Measurements from ENCODE around the gene SCCPDH. TPM values are rescaled to one million over a fixed set of nuclear protein-coding genes. Genes with fewer than 3 reads are reported as not detected.
"Not testable (repeated sequence)": the region's sequence is repeated elsewhere in the genome, so short reads cannot be mapped to it uniquely, and the experiment has no call there.

The SCCPDH gene
- total and polyA plus RNA-seq, 9 donors: 14.7 to 26.2 (median 23.8) TPM

- Histone ChIP-seq H3K9me3 (no peaks in the 10 kb centered on the region), H3K27me3 (no peaks in the 10 kb centered on the region), H3K36me3 (no peaks in the 10 kb centered on the region), H3K4me1 (ENCODE audit: insufficient read depth) (peaks cover 2% of the 10 kb centered on the region), H3K4me3 (peak overlapping the region; percentile 29), H3K27ac (no peak overlapping the region)
- intact Hi-C loops (cut with DNase I): loop anchor here in 2 of 4 donors (10.0 kb wide), 2 partner anchors 125 to 175 kb away; partner anchors contain the start of genes CNST (in 2 of the 2) and TFB2M (in 2 of the 2)
- DNase-seq: peak; percentile 15 to 51 (median 39)
- 3 to 14% (median 8%) methylated on average over 16 of the region's 16 CpGs for WGBS, 3 donors
- TF ChIP-seq EP300 (IDR thresholded peaks at IDR 0.05): no peak
- TF ChIP-seq POLR2A (IDR thresholded peaks at IDR 0.05): no peak
- TF ChIP-seq CTCF (IDR thresholded peaks at IDR 0.05): peak; percentile 21 to 76 (median 53)
These were observed 34.7 kb upstream of the SCCPDH start for GRCh38 chr1:246689409-246690008.

DNA sequence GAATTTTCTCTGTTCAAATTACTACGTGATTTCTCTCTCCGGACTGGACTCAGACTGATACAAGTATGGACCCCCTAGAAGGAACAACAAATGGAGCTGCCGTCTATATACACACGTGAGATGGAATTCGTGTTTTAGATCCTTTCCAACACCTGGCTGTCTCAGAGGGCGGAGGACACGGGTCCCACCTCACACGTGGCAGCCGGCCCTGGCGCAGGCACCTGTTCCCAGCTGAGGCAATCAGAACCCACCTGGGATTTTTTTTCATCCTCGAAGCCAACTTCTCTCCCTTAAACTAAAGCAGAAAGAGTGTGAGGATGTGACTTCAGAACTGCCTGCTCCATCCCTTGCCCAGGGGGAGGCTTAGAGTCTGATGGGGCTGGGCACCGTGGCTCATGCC, 34.1 kb upstream of the SCCPDH start:
- intact Hi-C loops (cut with DNase I): loop anchor here in 2 of 4 donors (10.0 kb wide), 2 partner anchors 125 to 175 kb away; partner anchors contain the start of genes CNST (in 2 of the 2) and TFB2M (in 2 of the 2)
- TF ChIP-seq EP300 (IDR thresholded peaks at IDR 0.05) (no peak), POLR2A (IDR thresholded peaks at IDR 0.05) (no peak), CTCF (IDR thresholded peaks at IDR 0.05) (no peak)
- Histone ChIP-seq H3K27ac (no peak overlapping the region), H3K9me3 (no peaks in the 10 kb centered on the region), H3K27me3 (no peaks in the 10 kb centered on the region), H3K4me3 (peak overlapping the region; percentile 29), H3K4me1 (ENCODE audit: insufficient read depth) (peaks cover 2% of the 10 kb centered on the region), H3K36me3 (no peaks in the 10 kb centered on the region)
- WGBS, 3 donors: 47 to 60% (median 60%) methylated on average over 12 of the region's 12 CpGs
- no peak for DNase-seq

GRCh38 chr1:246691622-246692495, 32.4 kb upstream of the SCCPDH start:
- intact Hi-C loops (cut with DNase I): loop anchor here in 2 of 4 donors (10.0 kb wide), 2 partner anchors 127 to 177 kb away; partner anchors contain the start of genes CNST (in 2 of the 2) and TFB2M (in 2 of the 2)
- no peaks in the 10 kb centered on the region for H3K27me3 ChIP-seq
- DNase-seq: no peak
- 62 to 64% (median 63%) methylated on average over 15 of the region's 15 CpGs for WGBS, 3 donors
- H3K4me1 ChIP-seq (ENCODE audit: insufficient read depth): peaks cover 2% of the 10 kb centered on the region
- H3K4me3 ChIP-seq: no peak overlapping the region
- TF ChIP-seq CTCF (IDR thresholded peaks at IDR 0.05) (no peak), POLR2A (IDR thresholded peaks at IDR 0.05) (no peak), EP300 (IDR thresholded peaks at IDR 0.05) (no peak)
- H3K9me3 ChIP-seq: no peaks in the 10 kb centered on the region
- no peaks in the 10 kb centered on the region for H3K36me3 ChIP-seq
- H3K27ac ChIP-seq: no peak overlapping the region

- WGBS, 3 donors: 83 to 86% (median 84%) methylated on average over 10 of the region's 10 CpGs
- not testable (repeated sequence) for DNase-seq; H3K9me3 ChIP-seq; H3K36me3 ChIP-seq; H3K27me3 ChIP-seq; H3K27ac ChIP-seq; H3K4me1 ChIP-seq (ENCODE audit: insufficient read depth); H3K4me3 ChIP-seq
- intact Hi-C loops (cut with DNase I): loop anchor here in 2 of 4 donors (10.0 kb wide), 2 partner anchors 130 to 180 kb away; partner anchors contain the start of genes CNST (in 2 of the 2) and TFB2M (in 2 of the 2)
These were observed 29.9 kb upstream of the SCCPDH start for GRCh38 chr1:246694213-246694895.

Data from ovary (tissue), 9 donors.